ENCODE results near the gene RORC.

Gene RORC

GRCh38 chr1:151864411-151864810 lies 32.8 kb upstream of the RORC start:
- Histone ChIP-seq H3K4me1 (ENCODE audit: low read length) (peaks cover 11% of the 10 kb centered on the region), H3K9ac (ENCODE audit: low read length) (no peak overlapping the region), H3K27me3 (replicated peaks; ENCODE audit: insufficient read depth, low read length) (no peaks in the 10 kb centered on the region), H3K9me3 (replicated peaks; ENCODE audit: insufficient read depth, low read length) (no peaks in the 10 kb centered on the region), H3F3A (ENCODE audit: insufficient read depth, low read length) (no peaks in the 10 kb centered on the region), H3K79me2 (ENCODE audit: low read length) (no peaks in the 10 kb centered on the region), H3K4me3 (ENCODE audit: low read length) (no peak overlapping the region), H3K36me3 (replicated peaks; ENCODE audit: insufficient read depth, low read length) (no peaks in the 10 kb centered on the region), H4K20me1 (ENCODE audit: insufficient read depth, low read length) (no peaks in the 10 kb centered on the region), H3K9me2 (replicated peaks; ENCODE audit: insufficient read depth, low read length) (no peaks in the 10 kb centered on the region), H2AFZ (ENCODE audit: low read length) (no peak overlapping the region), H3K4me2 (ENCODE audit: low read depth, low read length) (no peak overlapping the region), H3K27ac (ENCODE audit: low read length) (no peak overlapping the region)
- TF ChIP-seq CTCF (IDR thresholded peaks at IDR 0.05; ENCODE audit: low read length) (no peak), EZH2phosphoT487 (IDR thresholded peaks at IDR 0.05; ENCODE audit: low read length) (no peak), EZH2 (optimal IDR thresholded peaks at IDR 0.05; ENCODE audit: low read depth, low read length) (no peak)
- no peak for DNase-seq

GRCh38 chr1:151862604-151863003 lies 31.0 kb upstream of the RORC start:
- Histone ChIP-seq H3K4me3 (ENCODE audit: low read length) (no peak overlapping the region), H3K4me2 (ENCODE audit: low read depth, low read length) (peak overlapping the region; percentile 38), H3K9ac (ENCODE audit: low read length) (no peak overlapping the region), H3K4me1 (ENCODE audit: low read length) (peaks cover 11% of the 10 kb centered on the region), H3K9me3 (replicated peaks; ENCODE audit: insufficient read depth, low read length) (no peaks in the 10 kb centered on the region), H3F3A (ENCODE audit: insufficient read depth, low read length) (no peaks in the 10 kb centered on the region), H3K9me2 (replicated peaks; ENCODE audit: insufficient read depth, low read length) (no peaks in the 10 kb centered on the region), H4K20me1 (ENCODE audit: insufficient read depth, low read length) (no peaks in the 10 kb centered on the region), H3K79me2 (ENCODE audit: low read length) (no peaks in the 10 kb centered on the region), H3K27ac (ENCODE audit: low read length) (no peak overlapping the region), H3K36me3 (replicated peaks; ENCODE audit: insufficient read depth, low read length) (no peaks in the 10 kb centered on the region), H2AFZ (ENCODE audit: low read length) (peak overlapping the region; percentile 50), H3K27me3 (replicated peaks; ENCODE audit: insufficient read depth, low read length) (no peaks in the 10 kb centered on the region)
- no peak for TF ChIP-seq CTCF (IDR thresholded peaks at IDR 0.05; ENCODE audit: low read length)
- TF ChIP-seq EZH2 (optimal IDR thresholded peaks at IDR 0.05; ENCODE audit: low read depth, low read length), result no peak
- TF ChIP-seq EZH2phosphoT487 (IDR thresholded peaks at IDR 0.05; ENCODE audit: low read length), result no peak
- DNase-seq, result peak; percentile 74

- H2AFZ ChIP-seq (ENCODE audit: low read length), result no peak overlapping the region
- H3K27ac ChIP-seq (ENCODE audit: low read length), result no peak overlapping the region
- H3K4me3 ChIP-seq (ENCODE audit: low read length), result no peak overlapping the region
- peaks cover 11% of the 10 kb centered on the region for H3K4me1 ChIP-seq (ENCODE audit: low read length)
- H3K9me3 ChIP-seq (replicated peaks; ENCODE audit: insufficient read depth, low read length), result no peaks in the 10 kb centered on the region
- no peak overlapping the region for H3K9ac ChIP-seq (ENCODE audit: low read length)
- H3K4me2 ChIP-seq (ENCODE audit: low read depth, low read length), result no peak overlapping the region
- H3F3A ChIP-seq (ENCODE audit: insufficient read depth, low read length), result no peaks in the 10 kb centered on the region
- H3K9me2 ChIP-seq (replicated peaks; ENCODE audit: insufficient read depth, low read length), result no peaks in the 10 kb centered on the region
- no peaks in the 10 kb centered on the region for H4K20me1 ChIP-seq (ENCODE audit: insufficient read depth, low read length)
- no peaks in the 10 kb centered on the region for H3K27me3 ChIP-seq (replicated peaks; ENCODE audit: insufficient read depth, low read length)
- DNase-seq, result no peak
- no peak for TF ChIP-seq EZH2 (optimal IDR thresholded peaks at IDR 0.05; ENCODE audit: low read depth, low read length)
- no peak for TF ChIP-seq EZH2phosphoT487 (IDR thresholded peaks at IDR 0.05; ENCODE audit: low read length)
- TF ChIP-seq CTCF (IDR thresholded peaks at IDR 0.05; ENCODE audit: low read length), result no peak
- H3K79me2 ChIP-seq (ENCODE audit: low read length), result no peaks in the 10 kb centered on the region
- H3K36me3 ChIP-seq (replicated peaks; ENCODE audit: insufficient read depth, low read length), result no peaks in the 10 kb centered on the region
These were observed 29.0 kb upstream of the RORC start for GRCh38 chr1:151860504-151861187.

All from MM.1S (cell line).